H1 (cell line): Measurements from ENCODE around the gene RGMB. TPM values are rescaled to one million over a fixed set of nuclear protein-coding genes. Genes with fewer than 3 reads are reported as not detected.
A peak's percentile ranks its signal among the peaks of the same experiment; 100 is the strongest.

ENCODE experiments used
- CHD1 ChIP-seq: IDR thresholded peaks from 2 replicates; pipeline ENCODE4 v1.6.1; 2012; ENCODE audit warnings: low read depth, low read length, improper control_type of control experiment
- HDAC2 ChIP-seq, 2 experiments: fragments of 300-600 bp in 1 of 2; sonication (generic) in 1 of 2; IDR thresholded peaks; 2 replicates each; pipeline ENCODE4 v1.6.1; 2011 to 2012; ENCODE audit warnings: low read depth in 2 of 2, low read length in 2 of 2, mild to moderate bottlenecking in 2 of 2, moderate library complexity in 2 of 2, borderline replicate concordance in 1 of 2, inconsistent platforms in 1 of 2
- TAF1 ChIP-seq: IDR thresholded peaks from 2 replicates; pipeline ENCODE4 v1.6.1; 2011; ENCODE audit warnings: mild to moderate bottlenecking, low read depth, low read length
- TAF7 ChIP-seq: optimal IDR thresholded peaks from 2 replicates; pipeline ENCODE3; 2011; ENCODE audit warnings: low read depth, mild to moderate bottlenecking, inconsistent platforms, low read length, moderate library complexity, borderline replicate concordance
- polyA plus RNA-seq, 7 experiments: library from polyadenylated mRNA; depleted of rRNA in 3 of 7; stranded (reverse) in 5 of 7; unstranded in 2 of 7; fragments of >200 nt in 5 of 7; fragments of 200-250 nt in 2 of 7; gene quantifications; 1 replicate in 5 of 7; 2 replicates in 1 of 7; 4 replicates in 1 of 7; pipeline versions ENCODE4 v1.2.1 to v1.2.3, GENCODE V29; 2011 to 2013; ENCODE audit warnings: missing spikeins in 2 of 7, mixed read lengths in 2 of 7
- total RNA-seq: library from RNA; stranded (reverse); fragmentation: NEBNext Ultra II Directional; extraction: Animal tissue kit (Norgen Biotek cat#: 25700); gene quantifications from 2 replicates; pipeline ENCODE4 v1.2.1, GENCODE V29; 2021

RGMB gene
- total and polyA plus RNA-seq, 2 of the 8 experiments (the other 6 are each of a cell fraction or from before 2014, with no cell fraction given), result 11.7 to 27.0 TPM

DNA sequence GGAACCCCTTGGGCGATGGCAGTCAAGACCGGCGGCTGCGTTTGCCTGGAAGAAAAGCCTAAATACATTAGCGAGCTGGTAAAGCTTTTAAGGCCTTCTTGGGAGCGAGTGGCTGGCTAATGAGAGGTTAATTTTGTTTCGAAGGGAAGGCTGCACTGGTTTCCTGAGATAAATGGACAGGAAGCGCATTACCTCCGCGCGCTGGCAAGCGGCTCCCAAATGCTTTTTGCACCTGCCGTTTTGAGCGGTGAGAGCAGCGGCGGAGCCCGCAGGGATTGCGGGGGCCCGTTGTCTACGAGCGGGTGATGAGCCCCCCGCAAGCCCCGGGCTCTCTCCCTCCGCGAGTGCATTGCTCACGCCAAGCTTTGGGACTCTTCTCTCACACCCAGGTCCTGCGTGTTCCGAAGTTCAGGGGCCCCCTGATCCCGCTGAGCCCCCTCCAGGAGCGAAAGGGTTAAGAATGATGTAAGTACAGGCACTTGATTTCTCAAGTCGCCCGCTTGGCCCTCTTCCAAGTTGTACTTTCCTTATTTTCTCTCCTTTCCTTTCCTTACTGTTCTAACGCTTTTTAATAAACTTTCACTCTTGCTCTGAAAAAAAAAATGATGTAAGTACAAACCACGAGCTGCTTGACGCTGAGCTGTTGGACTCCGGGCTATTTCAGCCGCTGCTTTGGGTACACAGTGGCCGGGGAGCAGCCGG, 3.1 kb upstream of the RGMB start (continued):
- TF ChIP-seq TAF7, result no peak
- no peak for TF ChIP-seq CHD1
- 0 out of 4 replicates have a peak, but pooled peaks of 1 of the 2 experiments have one; percentile 23 for TF ChIP-seq HDAC2 (IDR thresholded peaks at IDR 0.05; ENCODE audit: borderline replicate concordance in 1 of 2, low read depth in 2 of 2, low read length in 2 of 2)
- TF ChIP-seq TAF1, result 0 out of 2 replicates have a peak, but pooled peaks have one; percentile 43
